GM21360 (cell line): Measurements from ENCODE around the gene MAN1B1.

Experiments used
- ATAC-seq: cut with Tn5 transposase; IDR thresholded peaks from one replicate; pipeline ENCODE4 v1.9.1; 2021; ENCODE audit warnings: mild to moderate bottlenecking, moderate library complexity; ENCODE audit not compliant: unreplicated experiment

Gene MAN1B1

DNA sequence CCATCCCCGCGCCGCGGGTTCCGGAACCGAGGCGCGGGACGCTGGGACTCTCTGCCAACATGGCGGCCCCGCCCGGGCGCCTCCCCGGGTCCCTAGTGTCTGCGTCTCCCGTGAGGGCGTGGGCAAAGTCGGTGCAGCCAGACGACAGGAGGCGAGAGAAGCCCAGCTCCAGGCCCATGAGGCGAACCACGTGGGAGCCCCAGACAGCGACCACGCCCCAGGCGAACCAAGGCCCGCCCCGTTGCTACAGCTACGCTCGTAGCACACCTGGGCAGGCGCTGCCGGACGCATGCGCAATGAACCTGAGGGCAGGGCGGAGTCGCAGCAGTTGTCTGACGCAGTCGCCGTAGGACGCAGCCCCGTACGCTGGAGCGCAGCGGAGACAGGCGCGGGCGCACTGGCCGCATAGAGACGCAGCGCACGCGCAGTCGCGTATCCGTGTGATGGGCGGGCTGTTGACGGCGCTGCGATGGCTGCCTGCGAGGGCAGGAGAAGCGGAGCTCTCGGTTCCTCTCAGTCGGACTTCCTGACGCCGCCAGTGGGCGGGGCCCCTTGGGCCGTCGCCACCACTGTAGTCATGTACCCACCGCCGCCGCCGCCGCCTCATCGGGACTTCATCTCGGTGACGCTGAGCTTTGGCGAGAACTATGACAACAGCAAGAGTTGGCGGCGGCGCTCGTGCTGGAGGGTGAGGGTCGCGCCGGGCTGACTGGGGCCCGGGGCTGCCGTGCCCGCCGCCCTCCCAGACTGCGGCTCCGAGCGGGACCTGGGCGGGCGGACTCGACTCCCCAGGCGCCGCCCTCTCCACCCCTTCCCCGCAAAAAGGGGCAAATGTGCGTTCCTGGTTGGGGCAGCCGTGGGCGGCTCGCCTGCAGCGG is at the start of gene MAN1B1:
TSS of gene MAN1B1 (plus strand) at position 455 of the 878 bp plus-strand sequence. CDS start at position 470, 15 bp downstream.
- peak; percentile 68 for ATAC-seq

DNA sequence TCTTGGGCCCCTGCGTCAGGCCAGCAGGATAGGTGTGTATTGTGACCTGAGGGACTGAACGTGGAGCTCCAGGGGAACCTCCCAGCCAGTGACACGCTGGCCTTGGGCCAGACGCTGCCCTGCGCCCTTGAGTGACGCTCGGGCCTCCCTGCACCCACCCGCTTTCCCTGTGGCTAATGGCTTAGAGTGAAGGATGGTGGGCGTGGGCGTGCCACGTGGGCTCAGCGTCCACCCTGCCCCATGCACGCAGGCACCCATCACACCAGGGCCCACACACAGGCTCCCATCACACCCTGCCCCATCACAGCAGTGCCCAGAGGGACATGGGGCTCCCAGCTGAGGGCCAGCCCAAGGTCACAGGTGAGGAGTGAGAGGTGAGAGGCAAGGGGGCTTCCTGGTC is 49.8 kb upstream of the MAN1B1 start:
- no peak for ATAC-seq

DNA sequence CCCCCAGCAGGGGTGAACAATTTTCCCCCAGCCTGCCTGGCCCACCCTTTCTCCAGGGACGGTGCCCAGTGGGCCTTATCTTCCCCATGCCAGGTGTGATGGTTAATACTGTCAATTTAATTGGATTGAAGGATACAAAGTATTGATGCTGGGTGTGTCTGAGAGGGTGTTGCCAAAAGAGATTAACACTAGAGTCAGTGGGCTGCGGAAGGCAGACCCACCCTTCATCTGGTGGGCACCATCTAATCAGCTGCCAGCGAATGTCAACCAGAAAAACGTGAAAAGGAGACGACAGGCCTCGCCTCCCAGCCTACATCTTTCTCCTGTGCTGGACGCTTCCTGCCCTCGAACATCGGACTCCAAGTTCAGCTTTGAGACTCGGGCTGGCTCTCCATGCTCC is 49.3 kb upstream of the MAN1B1 start:
- ATAC-seq, result no peak

DNA sequence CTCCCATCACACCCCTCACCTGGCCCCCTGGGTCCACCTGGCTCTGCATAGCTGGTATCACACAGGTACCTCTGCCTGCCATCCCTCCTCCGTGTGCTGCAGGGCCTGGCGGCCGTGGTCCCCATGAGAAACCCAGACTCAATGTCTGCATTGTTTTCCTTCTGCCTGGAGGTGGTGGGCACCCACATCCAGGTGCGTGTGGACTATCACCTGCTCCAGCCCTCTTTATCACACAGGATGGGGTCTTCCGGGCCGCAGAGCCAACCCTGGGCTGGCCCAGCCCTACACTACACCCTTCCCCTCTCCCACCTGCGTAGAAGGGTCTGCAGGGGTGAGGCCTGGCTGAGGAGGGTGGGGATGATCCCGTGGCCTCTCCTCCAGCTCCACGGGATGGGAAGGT is 47.9 kb upstream of the MAN1B1 start:
- ATAC-seq, result no peak

DNA sequence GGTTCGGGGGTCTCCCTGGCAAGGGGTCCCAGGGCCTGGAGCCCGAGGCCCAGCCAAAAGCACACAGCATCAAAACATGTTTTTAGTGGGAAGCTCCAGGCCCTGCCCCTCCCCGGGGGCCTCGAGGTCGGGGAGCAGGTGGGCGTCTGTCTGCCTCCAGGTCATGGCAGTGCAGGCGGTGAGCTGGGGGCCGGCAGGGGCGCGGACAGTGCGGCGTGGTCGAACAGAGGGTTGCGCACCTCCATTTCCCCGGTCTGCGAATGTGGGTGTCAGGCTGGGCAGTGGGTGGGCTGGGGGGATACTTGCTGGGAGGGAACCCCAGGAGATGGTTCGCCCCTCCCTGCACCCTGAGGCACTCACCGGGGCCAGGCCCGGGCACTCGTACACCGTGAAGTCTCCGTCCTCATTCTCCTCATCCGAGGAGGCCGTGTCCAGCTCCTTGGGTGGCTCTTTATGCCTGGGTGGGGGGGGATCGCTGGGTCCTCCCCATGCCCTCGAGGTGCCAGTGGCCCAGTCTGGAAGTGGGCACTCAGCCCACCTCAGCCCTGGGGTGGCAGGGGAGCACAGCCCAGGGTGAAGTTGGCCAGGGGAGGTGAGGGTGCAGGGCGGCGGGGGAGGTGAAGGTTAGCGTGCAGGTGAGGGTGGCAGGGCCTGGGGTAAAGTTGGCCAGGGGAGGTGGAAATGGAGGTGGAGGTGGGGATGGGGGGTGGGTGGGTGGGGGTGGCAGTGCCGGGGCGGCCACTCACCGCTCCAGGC is 47.0 kb upstream of the MAN1B1 start:
- no peak for ATAC-seq

DNA sequence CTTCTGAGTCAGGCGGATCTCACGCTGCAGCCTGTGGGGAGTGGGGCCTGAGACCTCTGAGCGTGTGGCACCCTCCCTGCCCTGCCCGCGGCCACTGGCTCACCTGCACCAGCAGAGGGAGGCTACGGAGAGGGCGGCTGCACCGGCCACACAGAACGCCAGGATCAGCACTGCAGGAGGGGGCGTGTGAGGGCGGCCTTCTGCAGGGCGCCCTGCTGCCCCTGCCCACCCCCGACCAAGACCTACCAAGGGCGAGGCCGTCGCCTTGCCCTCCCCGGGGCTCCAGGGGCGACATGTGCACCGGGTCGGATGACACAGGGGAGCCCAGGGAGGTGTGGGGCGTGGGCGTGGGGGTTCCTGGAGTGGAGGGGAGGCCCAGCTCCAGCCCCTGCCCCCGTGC is 46.2 kb upstream of the MAN1B1 start:
- no peak for ATAC-seq

DNA sequence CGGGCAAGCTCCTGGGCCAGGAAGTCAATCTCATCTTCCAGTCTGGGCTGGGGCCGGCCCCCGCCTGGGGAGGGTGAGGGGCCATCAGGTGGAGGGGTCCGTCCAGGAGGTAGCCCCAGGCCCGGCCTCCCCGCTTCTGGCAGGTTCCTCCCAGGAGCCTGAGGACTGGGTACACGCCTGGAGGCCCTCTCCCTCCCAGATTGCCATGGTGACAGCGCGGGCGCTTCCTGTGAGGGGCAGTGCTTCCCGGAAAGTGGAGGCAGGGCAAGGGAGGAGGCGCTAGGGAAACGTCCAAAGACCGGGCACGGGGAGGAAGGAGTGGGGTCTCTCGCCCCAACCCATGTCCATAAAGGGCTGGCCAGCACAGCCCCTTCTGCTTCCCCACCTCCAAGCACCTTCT is 45.7 kb upstream of the MAN1B1 start:
- ATAC-seq, result no peak

DNA sequence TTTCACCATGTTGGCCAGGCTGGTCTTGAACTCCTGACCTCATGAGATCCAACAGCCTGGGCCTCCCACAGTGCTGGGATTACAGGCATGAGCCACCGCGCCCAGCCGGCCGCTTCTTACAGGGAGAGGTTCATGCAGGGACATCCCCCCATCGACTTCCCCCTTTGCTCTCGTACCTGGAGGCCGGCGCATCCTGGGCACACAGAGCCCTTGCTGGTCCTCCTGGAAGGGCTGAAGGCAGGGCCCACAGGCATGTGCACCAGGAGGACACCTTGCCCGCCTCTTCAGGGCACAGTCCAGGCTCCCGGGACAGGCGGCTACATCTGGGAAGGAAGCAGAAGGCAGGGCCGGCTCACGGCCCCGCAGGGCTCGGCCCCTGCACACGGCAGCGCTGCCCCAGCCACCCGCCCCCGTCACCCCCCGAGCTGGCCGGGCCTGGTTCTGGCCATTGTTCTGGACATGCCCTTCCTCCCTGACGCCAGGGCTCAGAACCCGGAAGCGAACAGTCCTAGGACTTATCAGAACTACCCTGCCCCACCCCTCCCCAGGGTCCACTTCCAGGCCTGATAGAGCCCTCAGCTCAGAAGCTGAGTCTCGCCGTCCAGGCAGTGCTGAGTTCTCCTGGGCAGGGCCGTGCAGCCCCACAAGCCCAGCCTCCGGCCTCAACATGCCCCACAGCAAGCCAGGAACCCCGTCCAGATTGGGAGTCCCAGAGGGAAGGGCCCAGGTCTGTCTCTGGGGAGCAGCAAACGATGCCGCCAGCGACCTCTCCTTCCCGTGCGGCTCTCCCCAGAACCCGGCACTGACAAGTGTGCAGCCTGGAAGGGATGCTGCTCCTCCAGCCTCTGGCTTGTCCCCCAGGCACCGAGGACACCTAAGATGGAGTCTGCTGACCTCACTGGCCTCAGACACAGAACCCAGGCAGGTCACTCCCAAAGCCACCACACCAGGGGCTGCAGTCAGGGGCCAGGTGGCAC is 43.7 kb upstream of the MAN1B1 start:
- no peak for ATAC-seq

DNA sequence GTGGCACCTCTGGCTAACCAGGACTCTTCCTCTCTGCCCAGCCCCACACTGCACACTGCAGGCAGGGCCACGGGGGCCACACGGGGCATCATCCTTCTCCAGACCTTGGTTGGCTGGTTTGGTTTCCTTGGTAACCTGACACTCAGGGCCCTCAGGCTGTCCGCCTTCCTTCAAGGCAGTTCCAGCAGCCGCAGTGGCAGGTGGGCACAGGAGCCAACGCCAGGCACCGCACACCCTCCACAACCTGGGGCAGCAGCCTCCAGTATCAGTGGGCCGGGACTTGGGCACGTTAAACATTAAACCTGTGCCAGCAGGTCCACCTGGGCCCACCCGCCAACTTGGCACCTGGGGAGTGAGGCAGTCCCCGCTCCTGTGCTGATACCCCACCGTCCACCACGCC is 42.7 kb upstream of the MAN1B1 start:
- ATAC-seq, result no peak

DNA sequence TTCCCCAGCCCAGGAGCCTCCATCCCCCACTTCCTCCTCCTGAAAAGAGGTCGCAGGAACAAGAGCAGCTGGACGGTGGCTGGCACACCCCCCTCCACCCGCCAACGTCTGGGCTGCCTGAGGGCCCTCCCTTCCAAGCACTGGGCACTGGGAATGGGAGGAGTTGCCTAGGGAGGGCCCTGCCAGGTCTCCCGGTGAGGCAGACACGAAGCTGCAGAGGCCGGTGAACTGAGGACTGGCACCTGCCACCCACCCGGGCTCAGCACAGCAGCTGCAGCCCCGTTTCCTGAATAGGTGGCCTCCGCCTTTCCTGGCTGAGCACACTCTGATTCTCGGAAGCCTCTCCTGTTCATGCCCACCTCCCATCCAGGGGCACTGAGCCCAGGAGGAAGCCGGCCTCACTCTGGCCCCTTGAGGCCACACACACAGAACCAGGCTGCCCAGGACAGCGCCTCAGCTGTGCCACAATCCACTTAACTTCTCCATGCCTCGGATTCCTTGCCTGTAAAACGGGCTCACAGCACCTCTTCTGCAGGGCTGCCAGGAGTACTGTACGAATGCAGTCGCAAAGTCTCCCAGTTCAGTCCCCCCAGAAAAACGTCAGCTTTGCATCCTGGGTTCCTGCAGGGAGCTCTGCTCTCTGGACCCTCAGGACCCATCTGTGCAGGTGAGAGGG is 42.1 kb upstream of the MAN1B1 start:
- ATAC-seq, result no peak

DNA sequence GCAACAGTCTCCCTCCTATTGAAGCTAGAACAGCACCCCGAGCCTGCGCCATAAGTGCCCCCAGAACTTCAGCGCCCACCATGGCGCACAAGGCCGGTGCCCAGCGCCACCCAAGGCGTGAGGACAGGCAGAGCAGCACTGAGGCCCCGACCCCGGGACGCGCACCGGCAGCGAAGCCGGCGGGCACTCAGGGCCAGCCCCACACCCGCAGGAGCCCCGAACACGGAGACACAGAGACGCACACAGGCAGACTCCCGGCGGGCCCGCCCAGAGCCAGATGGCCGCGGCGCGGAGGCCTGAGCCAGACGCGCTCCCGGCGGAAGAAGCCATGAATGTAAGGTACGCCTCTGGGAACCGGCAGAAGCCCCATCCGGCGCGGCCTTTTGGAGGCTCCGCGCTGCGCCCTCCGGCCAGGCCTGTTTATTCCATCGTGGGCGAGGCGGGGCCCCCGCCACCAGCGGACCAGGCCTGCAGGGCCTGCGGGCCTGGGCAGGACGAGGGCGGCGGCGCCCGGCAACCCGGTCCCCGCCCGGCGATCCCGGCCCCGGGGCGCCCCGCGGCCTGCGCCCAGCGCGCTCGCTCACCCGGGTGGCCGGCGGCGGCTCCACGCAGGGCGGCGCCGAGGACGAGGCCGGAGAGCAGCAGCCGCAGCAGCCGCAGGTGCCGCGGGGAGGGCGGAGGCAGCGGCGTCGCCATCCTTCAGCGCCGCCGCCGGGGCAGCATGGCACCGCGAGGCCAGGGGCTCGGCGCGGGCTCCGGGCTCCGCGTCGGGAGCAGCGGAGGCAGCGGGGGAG is 41.3 kb upstream of the MAN1B1 start:
- ATAC-seq, result no peak

DNA sequence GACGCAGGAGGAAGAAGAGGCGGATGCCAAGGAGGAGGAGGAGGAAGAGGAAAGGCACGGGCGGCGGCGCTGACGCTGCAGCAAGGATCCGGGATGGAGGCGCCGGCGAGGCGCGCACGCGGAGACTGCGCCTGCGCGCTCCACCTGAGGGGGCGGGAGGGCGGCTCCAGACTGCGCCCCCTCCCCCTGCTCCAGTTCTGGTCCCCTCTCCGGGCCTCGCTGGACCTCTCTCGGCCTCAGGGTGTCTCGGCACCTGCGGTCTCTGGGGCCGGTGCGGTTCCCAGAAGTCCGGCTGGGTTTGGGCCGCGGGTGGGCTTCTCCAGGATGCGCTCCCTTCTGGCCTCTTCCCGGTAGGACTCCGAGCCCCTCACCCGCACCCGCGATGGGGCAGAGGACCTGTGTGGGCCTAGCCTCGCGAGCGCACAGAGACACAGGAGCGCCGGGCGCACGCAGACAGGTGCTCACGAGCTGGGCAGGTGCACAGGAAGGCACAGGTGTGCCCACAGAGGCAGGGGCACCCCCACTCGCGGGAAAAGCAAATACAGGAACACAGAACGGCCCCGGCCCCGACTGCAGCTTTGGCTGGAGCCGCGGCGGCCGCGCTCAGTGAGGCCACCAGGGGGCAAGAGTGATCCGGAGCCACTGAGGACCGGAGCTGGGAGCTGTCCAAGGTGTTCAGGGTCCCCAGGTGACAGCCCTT is 40.5 kb upstream of the MAN1B1 start, which contains the start of gene NPDC1:
TSS of gene NPDC1 (minus strand) at position 90 of the 700 bp plus-strand sequence. CDS start 188 bp downstream, outside the sequence.
- no peak for ATAC-seq

DNA sequence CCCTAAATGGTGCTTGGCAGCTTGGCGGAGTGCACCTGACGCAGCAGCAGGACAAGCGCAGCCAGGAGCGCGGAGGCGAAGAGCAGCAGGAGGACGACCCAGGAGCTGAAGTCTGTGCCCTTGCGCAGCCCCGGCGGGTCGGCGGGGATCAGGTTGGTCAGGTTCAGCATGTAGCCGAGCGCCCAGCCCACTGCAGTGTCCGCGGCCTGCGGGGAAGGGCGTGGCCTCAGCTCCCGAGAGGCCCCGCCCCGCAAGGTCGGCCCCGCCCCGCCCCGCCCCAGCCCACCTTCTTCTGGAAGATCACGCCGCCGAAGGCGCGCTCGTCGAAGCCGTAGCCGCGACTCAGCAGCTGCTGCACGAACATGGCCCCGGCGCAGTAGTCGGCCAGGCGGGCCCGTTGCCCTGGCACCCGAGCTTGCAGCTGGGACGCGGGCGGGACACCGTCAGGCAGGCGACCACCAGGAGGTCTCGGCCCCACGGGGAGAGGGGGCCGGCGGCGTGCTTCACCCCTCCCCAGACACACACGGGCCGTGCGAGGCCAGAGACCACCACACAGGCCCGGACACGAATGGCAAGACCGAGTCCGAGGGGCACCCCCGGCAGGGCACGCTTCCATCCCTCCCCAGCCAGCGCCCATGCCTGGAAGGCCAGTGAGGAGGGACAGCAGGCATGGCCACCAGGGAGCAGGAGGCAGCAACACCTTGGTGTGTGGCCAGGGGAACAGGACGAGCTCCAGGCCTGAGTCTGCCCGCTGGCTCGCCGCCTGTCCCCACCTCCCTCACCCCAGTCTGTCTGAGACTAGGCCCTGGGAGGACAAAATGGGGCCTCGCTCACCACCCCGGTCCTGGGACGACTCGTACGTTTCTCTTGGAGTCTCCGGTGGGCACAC is 37.9 kb upstream of the MAN1B1 start:
- ATAC-seq, result no peak

DNA sequence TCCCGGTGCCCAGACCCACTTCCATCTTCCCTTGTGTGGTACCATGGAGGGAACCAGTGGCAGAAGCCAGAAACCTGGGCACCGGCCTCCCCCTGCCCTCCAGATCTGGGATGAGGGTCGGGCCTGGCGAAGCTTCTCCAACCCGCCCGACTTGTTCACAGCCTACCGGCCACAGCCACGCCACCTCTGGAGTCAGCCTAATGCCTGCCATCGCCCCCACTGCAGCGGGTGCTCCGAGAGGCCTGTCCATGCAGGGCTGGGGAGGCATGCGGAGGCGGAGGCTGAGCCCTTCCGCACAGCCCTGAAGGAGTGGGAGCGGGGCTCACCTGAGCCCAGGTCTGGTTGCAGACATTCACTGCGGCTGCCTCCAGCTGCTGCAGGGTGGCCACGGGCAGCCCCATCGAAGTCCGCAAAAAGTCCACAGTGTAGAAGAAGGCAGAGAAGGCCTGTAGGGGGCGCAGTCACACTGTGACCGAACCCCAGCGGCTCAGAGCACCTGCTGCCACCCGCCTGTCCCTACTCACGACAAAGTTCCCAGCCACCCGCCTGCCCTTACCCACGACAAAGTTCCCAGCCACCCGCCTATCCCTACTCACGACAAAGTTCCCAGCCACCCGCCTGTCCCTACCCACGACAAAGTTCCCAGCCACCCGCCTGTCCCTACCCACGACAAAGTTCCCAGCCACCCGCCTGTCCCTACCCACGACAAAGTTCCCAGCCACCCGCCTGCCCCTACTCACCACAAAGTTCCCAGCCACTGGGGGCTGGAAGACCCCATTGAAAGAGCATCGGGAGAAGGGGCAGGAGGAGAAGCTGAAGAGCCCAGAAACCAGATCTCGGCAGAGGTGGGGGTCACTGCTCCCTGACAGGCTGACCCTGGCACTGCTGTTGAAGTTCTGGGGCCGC is 37.0 kb upstream of the MAN1B1 start:
- no peak for ATAC-seq

DNA sequence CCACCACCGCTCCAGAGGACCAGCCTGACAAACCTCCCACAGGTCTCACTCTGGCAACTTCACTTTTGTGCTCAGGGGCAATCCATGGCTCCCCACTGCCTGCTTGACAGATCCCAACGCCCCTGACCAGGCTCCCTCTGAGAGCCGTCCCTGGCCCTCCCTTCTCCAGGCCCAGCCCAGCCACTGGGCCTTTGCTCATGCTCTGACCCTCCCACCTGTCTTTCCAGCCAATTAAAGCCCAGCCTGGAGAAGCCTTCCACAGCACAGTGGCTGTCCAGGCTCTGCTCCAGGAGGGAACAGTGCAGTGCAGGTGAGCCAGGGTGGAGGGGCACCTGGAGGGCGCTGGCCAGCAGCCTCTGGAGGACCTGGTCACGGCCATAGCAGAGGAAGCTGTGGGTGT is 36.2 kb upstream of the MAN1B1 start:
- no peak for ATAC-seq

DNA sequence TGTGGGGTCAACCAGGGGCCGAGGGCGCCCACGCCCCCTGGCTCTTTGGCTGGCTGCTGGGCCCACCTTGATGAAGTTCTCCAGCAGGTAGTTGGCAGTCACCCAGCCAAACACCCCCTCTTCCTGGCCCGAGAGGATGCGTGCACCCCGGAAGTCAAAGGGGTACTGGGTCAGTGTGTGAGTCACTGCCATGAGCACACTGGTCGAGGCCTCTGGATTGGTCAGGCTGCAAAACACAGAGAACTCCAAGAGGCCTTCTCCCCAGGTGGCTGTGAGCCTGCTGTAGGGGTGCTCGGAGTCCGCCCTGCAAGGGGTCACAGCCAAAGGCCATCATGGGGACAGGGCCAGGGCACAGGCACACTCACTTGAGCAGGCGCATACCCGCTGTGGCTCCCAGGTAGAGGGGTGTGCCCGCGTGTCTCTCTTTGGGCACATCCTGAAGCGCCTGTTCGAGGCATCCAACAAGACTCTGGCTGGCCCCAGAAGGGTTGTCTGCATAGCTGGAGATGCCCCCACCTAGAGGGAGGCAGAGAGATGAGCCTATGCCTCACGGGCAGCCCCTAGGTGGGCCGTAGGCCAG is 35.5 kb upstream of the MAN1B1 start:
- no peak for ATAC-seq

DNA sequence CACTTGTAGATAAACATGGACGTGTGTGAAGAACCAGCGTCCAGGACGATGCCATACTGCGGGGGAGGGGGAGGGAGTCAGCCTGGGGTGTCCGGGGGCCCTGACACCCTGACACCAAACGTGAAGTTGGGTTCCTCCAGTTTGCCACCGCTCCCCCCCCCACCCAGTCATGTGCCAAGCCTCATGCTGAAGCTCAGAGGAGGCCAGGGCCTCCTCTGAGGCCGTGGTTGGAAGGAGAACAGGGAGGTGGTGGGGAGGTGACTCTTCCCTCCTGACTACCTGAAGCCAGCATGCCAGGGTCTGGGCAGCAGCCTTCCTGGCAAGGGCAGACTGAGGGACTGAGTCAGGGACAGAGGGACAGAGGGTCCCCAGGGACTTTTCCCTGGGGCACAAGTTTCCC is 34.5 kb upstream of the MAN1B1 start:
- ATAC-seq, result no peak
